HepG2 (cell line): ENCODE measurements around the gene PIM1. TPM values are rescaled to one million over a fixed set of nuclear protein-coding genes. Genes with fewer than 3 reads are reported as not detected.

Source experiments
- ATAC-seq: fragments of 200-7000 bp; cut with Tn5 transposase; 3 replicates; pipeline ENCODE4 v1.9.1; 2020; ENCODE audit warnings: mild to moderate bottlenecking, moderate library complexity
- BruUV-seq: library from RNA; stranded (reverse); fragments of 400-500 nt; replicated peaks from 2 replicates; lab custom pipeline; 2021; lab: Mats Ljungman, UMichigan
- CTCF ChIA-PET: fragments of 300-600 bp; formaldehyde crosslinking; extraction: SDS; loops from one replicate; lab custom pipeline; 2021; ENCODE audit warnings: low total read pairs, inconsistent platforms, low intra/inter-chr PET ratio; lab: Yijun Ruan, JAX
- POLR2A ChIA-PET: fragments of 350-600 bp; sonication (Branson Sonifier 250); formaldehyde crosslinking; loops from one replicate; lab custom pipeline; 2020; ENCODE audit warnings: antibody characterized with exemption, inconsistent platforms; lab: Yijun Ruan, JAX
- DNase-seq: peaks from one replicate; pipeline ENCODE4 v3.0.0-alpha.2; 2015; ENCODE audit warnings: low spot score
- FAIRE-seq: peaks from 3 replicates; lab custom pipeline; 2011; peaks lifted over from hg19 to GRCh38; lab: Jason Lieb, UNC
- H2AFZ ChIP-seq: one replicate; pipeline ENCODE4 v1.6.1; 2011; ENCODE audit warnings: low read length, inconsistent platforms
- H3K27ac ChIP-seq: fragments of 300-600 bp; 3 replicates; pipeline ENCODE4 v1.8.0; 2011; ENCODE audit warnings: mixed run types, mild to moderate bottlenecking, mixed read lengths, low read length, inconsistent platforms; ENCODE audit not compliant: insufficient read depth; ENCODE audit errors: extremely low read length
- H3K27me3 ChIP-seq, 2 experiments: fragments of 200-600 bp in 1 of 2; 2 replicates in 1 of 2; 3 replicates in 1 of 2; pipeline versions ENCODE4 v1.6.0 to v1.8.0; 2011; ENCODE audit warnings: low read length in 2 of 2, mild to moderate bottlenecking in 2 of 2, moderate library complexity in 2 of 2, inconsistent platforms in 1 of 2; ENCODE audit not compliant: insufficient read depth in 2 of 2, control insufficient read depth in 1 of 2
- H3K36me3 ChIP-seq, 2 experiments: fragments of 200-600 bp in 1 of 2; replicated peaks in 1 of 2; 2 replicates in 1 of 2; 3 replicates in 1 of 2; pipeline versions ENCODE4 v1.5.1 to v1.8.0; 2011; ENCODE audit warnings: low read length in 2 of 2, inconsistent platforms in 1 of 2; ENCODE audit not compliant: insufficient read depth in 2 of 2, control insufficient read depth in 1 of 2
- H3K4me1 ChIP-seq: 2 replicates; pipeline ENCODE4 v1.5.1; 2012; ENCODE audit warnings: low read length, inconsistent platforms; ENCODE audit not compliant: insufficient read depth
- H3K4me2 ChIP-seq: 2 replicates; pipeline ENCODE4 v1.6.0; 2011; ENCODE audit warnings: low read depth, low read length, inconsistent platforms
- H3K4me3 ChIP-seq, 3 experiments: fragments of 200-600 bp in 1 of 3; sonication (generic), shearing (Covaris generic) in 1 of 3; replicated peaks in 1 of 3; 2 replicates each; pipeline ENCODE4 v1.5.1; 2011 to 2016; ENCODE audit warnings: low read length in 3 of 3, inconsistent platforms in 2 of 3, low read depth in 2 of 3, mild to moderate bottlenecking in 2 of 3, control low read depth in 1 of 3, mixed read lengths in 1 of 3; ENCODE audit not compliant: insufficient read depth in 1 of 3
- H3K79me2 ChIP-seq: one replicate; pipeline ENCODE4 v1.6.1; 2011; ENCODE audit warnings: low read length, inconsistent platforms; ENCODE audit not compliant: insufficient read depth
- H3K9ac ChIP-seq: 2 replicates; pipeline ENCODE4 v1.6.0; 2011; ENCODE audit warnings: mild to moderate bottlenecking, low read depth, low read length, inconsistent platforms; ENCODE audit not compliant: insufficient read depth
- H3K9me3 ChIP-seq: 2 replicates; pipeline ENCODE4 v1.5.1; 2012; ENCODE audit warnings: mild to moderate bottlenecking, low read length
- H4K20me1 ChIP-seq: 2 replicates; pipeline ENCODE4 v1.6.0; 2011; ENCODE audit warnings: inconsistent platforms, mild to moderate bottlenecking, low read length, moderate library complexity; ENCODE audit not compliant: insufficient read depth
- ATF3 ChIP-seq: sonication (generic); formaldehyde crosslinking; IDR thresholded peaks from 2 replicates; pipeline ENCODE4 v1.4.0; 2020; ENCODE audit warnings: missing genetic modification reagents
- ATRX ChIP-seq: sonication (generic); formaldehyde crosslinking; IDR thresholded peaks from 2 replicates; pipeline ENCODE4 v1.4.0; 2020; ENCODE audit warnings: missing genetic modification reagents, borderline replicate concordance
- CAMTA2 ChIP-seq: sonication (generic); formaldehyde crosslinking; IDR thresholded peaks from 2 replicates; pipeline ENCODE4 v1.4.0; 2020; ENCODE audit warnings: mild to moderate bottlenecking, missing genetic modification reagents, borderline replicate concordance
- CC2D1A ChIP-seq: sonication (generic); formaldehyde crosslinking; IDR thresholded peaks from 2 replicates; pipeline ENCODE4 v1.8.1; 2023; ENCODE audit warnings: mild to moderate bottlenecking, missing genetic modification reagents
- FOSL1 ChIP-seq: sonication (generic); formaldehyde crosslinking; IDR thresholded peaks from 2 replicates; pipeline ENCODE4 v1.9.0; 2021; ENCODE audit warnings: missing genetic modification reagents, borderline replicate concordance
- FOSL2 ChIP-seq: sonication (generic); formaldehyde crosslinking; IDR thresholded peaks from 2 replicates; pipeline ENCODE4 v1.4.0; 2020; ENCODE audit warnings: missing genetic modification reagents
- GZF1 ChIP-seq: sonication (generic); formaldehyde crosslinking; IDR thresholded peaks from 2 replicates; pipeline ENCODE4 v1.5.1; 2020; ENCODE audit warnings: mild to moderate bottlenecking, missing genetic modification reagents
- KDM1A ChIP-seq: IDR thresholded peaks from 2 replicates; pipeline ENCODE4 v1.6.1; 2016; ENCODE audit warnings: missing compliant biosample characterization
- KLF12 ChIP-seq: sonication (generic); formaldehyde crosslinking; IDR thresholded peaks from 2 replicates; pipeline ENCODE4 v1.4.0; 2020; ENCODE audit warnings: missing genetic modification reagents, borderline replicate concordance
- LRRFIP1 ChIP-seq: sonication (generic); formaldehyde crosslinking; conservative IDR thresholded peaks from 2 replicates; pipeline ENCODE4 v1.4.0; 2020; ENCODE audit warnings: missing genetic modification reagents
- MTA3 ChIP-seq: sonication (generic); formaldehyde crosslinking; IDR thresholded peaks from 2 replicates; pipeline ENCODE4 v1.4.0; 2020; ENCODE audit warnings: missing genetic modification reagents
- SAFB2 ChIP-seq: sonication (generic); formaldehyde crosslinking; IDR thresholded peaks from 2 replicates; pipeline ENCODE4 v1.5.1; 2020; ENCODE audit warnings: missing genetic modification reagents, low read depth, mild to moderate bottlenecking, borderline replicate concordance
- TEAD2 ChIP-seq: sonication (generic); formaldehyde crosslinking; IDR thresholded peaks from 2 replicates; pipeline ENCODE4 v1.9.0; 2021; ENCODE audit warnings: missing genetic modification reagents
- TEAD3 ChIP-seq: optimal IDR thresholded peaks from 2 replicates; pipeline ENCODE3; 2016; ENCODE audit warnings: borderline replicate concordance
- ZFP91 ChIP-seq: sonication (generic); formaldehyde crosslinking; IDR thresholded peaks from 2 replicates; pipeline ENCODE4 v1.9.0; 2022; ENCODE audit warnings: missing genetic modification reagents, mild to moderate bottlenecking, borderline replicate concordance
- ZFX ChIP-seq: sonication (generic); formaldehyde crosslinking; IDR thresholded peaks from 2 replicates; pipeline ENCODE4 v1.4.0; 2020; ENCODE audit warnings: mild to moderate bottlenecking, low read depth, missing genetic modification reagents, moderate library complexity
- ZIK1 ChIP-seq: sonication (generic); formaldehyde crosslinking; IDR thresholded peaks from 2 replicates; pipeline ENCODE4 v1.5.0; 2020; ENCODE audit warnings: mild to moderate bottlenecking, low read depth, missing genetic modification reagents, borderline replicate concordance
- ZNF234 ChIP-seq: sonication (generic); formaldehyde crosslinking; conservative IDR thresholded peaks from 2 replicates; pipeline ENCODE4 v1.5.1; 2020; ENCODE audit warnings: mild to moderate bottlenecking, missing genetic modification reagents
- ZNF468 ChIP-seq: sonication (generic); formaldehyde crosslinking; IDR thresholded peaks from 2 replicates; pipeline ENCODE4 v1.8.0; 2022; ENCODE audit warnings: mild to moderate bottlenecking, moderate library complexity, missing genetic modification reagents
- ZNF501 ChIP-seq: sonication (generic); formaldehyde crosslinking; IDR thresholded peaks from 2 replicates; pipeline ENCODE4 v1.5.1; 2020; ENCODE audit warnings: mild to moderate bottlenecking, moderate library complexity, missing genetic modification reagents
- ZNF598 ChIP-seq: sonication (generic); formaldehyde crosslinking; IDR thresholded peaks from 2 replicates; pipeline ENCODE4 v1.5.1; 2020; ENCODE audit warnings: mild to moderate bottlenecking, missing genetic modification reagents, borderline replicate concordance
- ZNF672 ChIP-seq: sonication (generic); formaldehyde crosslinking; IDR thresholded peaks from 2 replicates; pipeline ENCODE4 v1.8.1; 2022; ENCODE audit warnings: missing genetic modification reagents
- ZNF766 ChIP-seq: sonication (generic); formaldehyde crosslinking; IDR thresholded peaks from 2 replicates; pipeline ENCODE4 v1.5.0; 2020; ENCODE audit warnings: missing genetic modification reagents, borderline replicate concordance
- WGBS: methylation state at CpG from one replicate; pipeline ENCODE4 v1.1.6; 2017; ENCODE audit warnings: low lambda C conversion rate; 5-methylcytosine and 5-hydroxymethylcytosine counted together
- in situ Hi-C: cut with HindIII; loops from 2 replicates; pipeline ENCODE4 v1.10.0; 2017; ENCODE audit warnings: low pct_unique_long_range_greater_than_20kb; ENCODE audit not compliant: extremely low pct_ligation_motif_present
- intact Hi-C: fragments of 100-400 bp; cut with micrococcal nuclease; formaldehyde crosslinking; loops from one replicate; pipeline ENCODE4 v1.10.0; 2022; ENCODE audit not compliant: unreplicated experiment
- polyA plus RNA-seq, 8 experiments: library from polyadenylated mRNA; depleted of rRNA in 3 of 8; stranded (reverse) in 7 of 8; unstranded in 1 of 8; fragments of >200 nt; fragmentation: Illumina TruSeq in 4 of 8; extraction: Trizol in 4 of 8; gene quantifications; 2 replicates each; pipeline versions ENCODE4 v1.2.1 to v1.2.3, GENCODE V29; 2011 to 2016; ENCODE audit warnings: low read depth in 4 of 8, missing spikeins in 1 of 8, mixed read lengths in 1 of 8; ENCODE audit not compliant: insufficient read depth in 1 of 8
- total RNA-seq, 5 experiments: library from RNA; depleted of rRNA; stranded (reverse); fragments of >200 nt; fragmentation: Illumina TruSeq; extraction: Trizol; gene quantifications; 2 replicates each; pipeline ENCODE4 v1.2.3, GENCODE V29; 2016; ENCODE audit warnings: low read depth in 1 of 5

Gene PIM1
- total and polyA plus RNA-seq, 2 of the 13 experiments (the other 11 are each of a cell fraction or from before 2014, with no cell fraction given) = 29.4 to 117 TPM

GRCh38 chr6:37145443-37145842, 24.5 kb upstream of the PIM1 start:
- DNase-seq (no peak), FAIRE-seq (no peak), ATAC-seq (no peak)
- Histone ChIP-seq H3K79me2 (no peaks in the 10 kb centered on the region), H3K4me1 (peaks cover 93% of the 10 kb centered on the region), H3K9ac (no peak overlapping the region), H3K4me2 (no peak overlapping the region), H3K4me3 (no peak overlapping the region), H4K20me1 (no peaks in the 10 kb centered on the region), H3K27me3 (no peaks in the 10 kb centered on the region), H2AFZ (no peak overlapping the region), H3K9me3 (no peaks in the 10 kb centered on the region), H3K36me3 (no peaks in the 10 kb centered on the region), H3K27ac (peak overlapping the region; percentile 4)
- intact Hi-C loops = no loop called here
- no TSS peak for BruUV-seq
- WGBS = 96% methylated on average over 10 of the region's 10 CpGs
- ChIA-PET CTCF (no interaction called here), POLR2A (interaction anchor here (1.2 to 5.6 kb wide), 8 partner anchors 7 to 38 kb away, joined by 3 to 82 read pairs (median 15); partner anchors contain the start of gene PIM1)
- in situ Hi-C loops = no loop called here
- TF ChIP-seq ZNF501 (CRISPR knock-in tag) (peak; percentile 29; the same call in 1 of the 2 replicates), SAFB2 (CRISPR knock-in tag) (no peak), ATRX (no peak), FOSL2 (CRISPR knock-in tag) (peak; percentile 77), ZNF234 (CRISPR knock-in tag) (no peak), KDM1A (no peak), LRRFIP1 (CRISPR knock-in tag) (no peak), CAMTA2 (no peak), MTA3 (no peak), ZNF766 (CRISPR knock-in tag) (0 out of 2 replicates have a peak, but pooled peaks have one; percentile 0), KLF12 (CRISPR knock-in tag) (no peak), TEAD3 (CRISPR knock-in tag) (no peak), ZNF468 (CRISPR knock-in tag) (no peak), ZFX (CRISPR knock-in tag) (0 out of 2 replicates have a peak, but pooled peaks have one; percentile 10), GZF1 (CRISPR knock-in tag) (no peak), FOSL1 (CRISPR knock-in tag) (0 out of 2 replicates have a peak, but pooled peaks have one; percentile 5), TEAD2 (CRISPR knock-in tag) (no peak), ZNF598 (CRISPR knock-in tag) (no peak), ZFP91 (CRISPR knock-in tag) (no peak), CC2D1A (CRISPR knock-in tag) (no peak), ZNF672 (no peak), ZIK1 (CRISPR knock-in tag) (no peak), ATF3 (CRISPR knock-in tag) (no peak)
